Testis (tissue), 2 donors: ENCODE measurements around the gene OCIAD2.

ENCODE experiments used
- POLR2A ChIP-seq: fragments of 450-650 bp; IDR thresholded peaks from one replicate; pipeline ENCODE4 v1.6.1; 2017; ENCODE audit warnings: antibody characterized with exemption, mild to moderate bottlenecking, moderate library complexity
- TF ChIP-seq, protein P1 (sequence below), 3 experiments: fragments of 450-650 bp in 2 of 3; fragments of 200-600 bp in 1 of 3; sonication (generic) in 1 of 3; IDR thresholded peaks; one replicate each; pipeline ENCODE4 v1.5.1; 2016 to 2019; ENCODE audit warnings: antibody characterized with exemption in 3 of 3, mild to moderate bottlenecking in 2 of 3, moderate library complexity in 1 of 3

GRCh38 chr4:48930654-48931053, 24.1 kb upstream of the OCIAD2 start:
- TF ChIP-seq, protein P1, sequence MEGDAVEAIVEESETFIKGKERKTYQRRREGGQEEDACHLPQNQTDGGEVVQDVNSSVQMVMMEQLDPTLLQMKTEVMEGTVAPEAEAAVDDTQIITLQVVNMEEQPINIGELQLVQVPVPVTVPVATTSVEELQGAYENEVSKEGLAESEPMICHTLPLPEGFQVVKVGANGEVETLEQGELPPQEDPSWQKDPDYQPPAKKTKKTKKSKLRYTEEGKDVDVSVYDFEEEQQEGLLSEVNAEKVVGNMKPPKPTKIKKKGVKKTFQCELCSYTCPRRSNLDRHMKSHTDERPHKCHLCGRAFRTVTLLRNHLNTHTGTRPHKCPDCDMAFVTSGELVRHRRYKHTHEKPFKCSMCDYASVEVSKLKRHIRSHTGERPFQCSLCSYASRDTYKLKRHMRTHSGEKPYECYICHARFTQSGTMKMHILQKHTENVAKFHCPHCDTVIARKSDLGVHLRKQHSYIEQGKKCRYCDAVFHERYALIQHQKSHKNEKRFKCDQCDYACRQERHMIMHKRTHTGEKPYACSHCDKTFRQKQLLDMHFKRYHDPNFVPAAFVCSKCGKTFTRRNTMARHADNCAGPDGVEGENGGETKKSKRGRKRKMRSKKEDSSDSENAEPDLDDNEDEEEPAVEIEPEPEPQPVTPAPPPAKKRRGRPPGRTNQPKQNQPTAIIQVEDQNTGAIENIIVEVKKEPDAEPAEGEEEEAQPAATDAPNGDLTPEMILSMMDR (IDR thresholded peaks at IDR 0.05) = no peak
- TF ChIP-seq POLR2A = no peak
